GM19468 (cell line): ENCODE measurements around the gene SPRED1.

Experiments used
- ATAC-seq: cut with Tn5 transposase; IDR thresholded peaks from one replicate; pipeline ENCODE4 v1.9.1; 2021; ENCODE audit warnings: mild to moderate bottlenecking, moderate library complexity, moderate number of reproducible peaks; ENCODE audit not compliant: unreplicated experiment; ENCODE audit errors: extremely low read depth

SPRED1 gene

GRCh38 chr15:38252481-38253350 is at the start of gene SPRED1:
TSS of gene SPRED1 (plus strand) at chr15:38252836. CDS start at chr15:38253186, 350 bp downstream.
- ATAC-seq = no peak

GRCh38 chr15:38205526-38206272 is 46.9 kb upstream of the SPRED1 start:
- no peak for ATAC-seq

GRCh38 chr15:38207621-38208020 is 45.0 kb upstream of the SPRED1 start:
- ATAC-seq = no peak

- ATAC-seq = no peak
Measured at GRCh38 chr15:38208206-38208605, 44.4 kb upstream of the SPRED1 start.

DNA sequence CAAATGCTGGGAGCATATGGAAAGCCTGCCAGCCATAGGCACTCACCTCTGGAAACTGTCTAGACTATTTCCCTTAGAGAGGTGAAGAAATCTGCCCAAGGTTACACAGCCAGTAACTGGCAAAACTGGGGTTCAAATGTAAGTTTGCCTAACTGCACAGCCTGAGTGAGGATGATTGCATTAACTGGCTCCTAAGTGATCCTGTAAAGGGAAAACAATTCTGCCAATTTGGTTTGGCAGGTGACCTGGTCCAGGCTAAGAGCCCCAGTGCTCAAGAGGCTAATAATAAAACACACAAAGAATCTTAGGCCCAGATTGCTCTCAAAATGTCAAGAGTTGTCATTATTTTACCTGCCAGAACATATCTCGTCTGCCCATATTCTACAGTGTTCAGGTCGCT is 43.9 kb upstream of the SPRED1 start:
- no peak for ATAC-seq

GRCh38 chr15:38211249-38211648 is 41.4 kb upstream of the SPRED1 start:
- no peak for ATAC-seq

DNA sequence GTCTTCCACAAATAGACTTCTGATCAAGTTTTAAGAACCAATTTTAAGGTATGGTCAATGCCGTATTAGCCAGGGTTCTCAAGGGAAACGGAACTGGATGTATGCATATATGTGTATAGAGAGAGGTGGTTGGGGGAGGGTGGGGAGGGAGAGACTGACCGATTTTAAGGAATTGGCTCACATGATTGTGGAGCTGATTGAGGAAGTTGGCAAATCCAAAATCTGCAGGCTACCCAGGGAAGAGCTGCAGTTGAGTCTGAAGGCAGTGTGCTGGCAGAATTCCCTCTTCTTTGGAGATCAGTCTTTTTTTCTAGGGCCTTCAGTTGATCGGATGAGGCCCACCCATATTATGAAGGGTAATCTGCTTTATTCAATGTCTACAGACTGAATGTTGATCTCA is 40.8 kb upstream of the SPRED1 start:
- no peak for ATAC-seq

GRCh38 chr15:38212729-38213351 is 39.8 kb upstream of the SPRED1 start:
- ATAC-seq = no peak

DNA sequence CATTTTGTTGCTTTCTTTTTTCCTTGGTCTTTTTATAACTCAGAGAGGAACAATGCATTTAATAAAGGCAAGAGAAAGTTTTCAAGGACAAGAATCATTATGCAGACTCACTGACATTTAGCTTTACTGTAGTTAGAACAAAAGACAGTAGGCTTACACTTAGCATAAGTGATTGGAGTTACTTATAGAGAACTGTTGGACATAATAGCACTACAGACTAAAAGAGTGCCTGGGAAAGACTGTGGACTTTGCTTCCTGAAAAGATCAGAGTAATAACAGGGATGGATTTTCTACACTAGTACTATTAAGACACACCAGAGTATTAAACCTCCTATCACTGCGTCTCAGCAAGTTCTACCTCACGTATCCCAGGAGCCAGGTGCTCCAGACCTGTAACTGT is 39.3 kb upstream of the SPRED1 start:
- ATAC-seq = no peak

GRCh38 chr15:38215707-38216106 is 36.9 kb upstream of the SPRED1 start:
- no peak for ATAC-seq

GRCh38 chr15:38216763-38217162 is 35.9 kb upstream of the SPRED1 start:
- no peak for ATAC-seq

- ATAC-seq = no peak
Measured at GRCh38 chr15:38217191-38217595, 35.4 kb upstream of the SPRED1 start.

DNA sequence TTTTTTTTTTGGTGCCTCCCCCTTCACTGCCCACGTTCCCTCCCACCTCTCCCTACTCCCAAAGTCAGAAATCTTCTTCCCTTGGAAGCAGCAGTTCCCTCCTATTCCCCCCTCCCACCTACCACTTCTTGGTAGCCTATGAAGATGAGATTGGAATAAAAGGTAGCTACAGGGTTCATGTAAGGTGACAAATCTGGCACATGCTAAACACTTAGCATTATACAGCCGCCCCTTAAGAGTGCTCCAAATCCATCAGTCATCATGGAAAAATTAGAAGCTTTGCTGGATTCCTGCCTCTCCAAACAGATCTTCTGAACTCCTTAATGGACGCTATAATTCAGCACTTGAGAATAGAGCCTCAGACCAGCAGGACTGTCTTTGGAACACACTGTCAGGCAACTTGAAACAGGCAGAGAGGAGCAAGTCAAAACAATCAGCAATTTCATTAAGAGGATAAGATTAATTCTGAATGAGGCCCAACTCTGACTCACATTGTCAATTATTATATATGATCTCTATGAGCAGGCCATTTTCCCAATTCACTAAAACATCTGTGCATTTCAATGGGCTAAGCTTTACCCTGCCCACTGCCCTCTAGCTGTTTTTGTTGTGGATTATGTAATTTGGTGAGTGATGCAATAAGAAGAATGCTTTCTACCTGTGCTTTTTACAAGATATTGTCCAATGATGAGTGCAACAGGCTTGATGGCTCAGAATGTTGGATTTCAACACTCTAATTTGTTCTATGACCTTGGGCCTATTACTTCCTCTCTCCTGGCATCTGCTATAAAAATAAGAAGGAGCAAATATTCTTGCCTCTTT is 34.6 kb upstream of the SPRED1 start:
- ATAC-seq = no peak

DNA sequence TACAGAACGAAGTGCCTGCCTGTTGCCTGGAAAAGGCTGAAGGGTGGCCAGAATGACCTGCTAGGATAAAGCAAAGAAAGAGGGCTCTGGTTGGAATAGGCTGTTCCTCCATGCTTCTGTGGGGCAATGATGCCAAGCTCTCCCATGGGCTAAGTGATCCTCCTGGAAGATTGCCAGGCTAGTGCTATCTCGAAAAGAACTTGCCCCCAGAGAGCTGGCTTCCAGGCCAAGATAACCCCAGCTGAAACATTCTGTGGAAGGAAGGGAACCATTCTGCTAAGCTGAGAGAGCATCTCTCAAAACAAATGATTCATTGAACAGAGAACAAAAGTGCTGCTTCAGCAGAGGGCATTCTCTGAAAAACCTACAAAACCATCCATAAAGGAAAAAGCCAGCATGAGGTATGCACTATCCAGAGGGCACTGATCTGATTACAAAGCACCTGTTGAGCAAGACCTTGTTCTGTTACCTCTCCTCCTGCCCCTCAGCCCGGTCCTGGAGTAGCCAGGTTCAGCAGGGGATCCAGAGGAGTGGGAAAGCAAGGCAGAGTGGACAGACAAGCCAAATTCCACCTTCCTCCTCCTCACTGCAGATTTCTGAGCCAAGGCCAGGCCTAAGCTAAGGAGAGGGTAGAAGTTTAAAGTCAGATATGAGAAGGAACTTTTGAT is 31.9 kb upstream of the SPRED1 start:
- no peak for ATAC-seq

- ATAC-seq = no peak
Measured at GRCh38 chr15:38224486-38224885, 28.1 kb upstream of the SPRED1 start.

GRCh38 chr15:38225381-38225780 is 27.3 kb upstream of the SPRED1 start:
- no peak for ATAC-seq

- no peak for ATAC-seq
Measured at GRCh38 chr15:38226608-38227266, 25.9 kb upstream of the SPRED1 start.

GRCh38 chr15:38227941-38228340 is 24.7 kb upstream of the SPRED1 start:
- no peak for ATAC-seq

GRCh38 chr15:38228618-38229017 is 24.0 kb upstream of the SPRED1 start:
- ATAC-seq = no peak
